Panc1 (cell line): ENCODE results near the gene LAMA1.

ENCODE experiments used
- POLR2AphosphoS5 ChIP-seq: IDR thresholded peaks from 2 replicates; pipeline ENCODE4 v1.6.1; 2012; ENCODE audit warnings: mild to moderate bottlenecking, low read depth, low read length, moderate library complexity
- TCF7L2 ChIP-seq: IDR thresholded peaks from 2 replicates; pipeline ENCODE4 v1.6.1; 2011; ENCODE audit warnings: mild to moderate bottlenecking, low read depth, low read length, inconsistent platforms
- TF ChIP-seq, protein P1 (sequence below): fragments of 450-650 bp; IDR thresholded peaks from 2 replicates; pipeline ENCODE4 v1.5.1; 2017; ENCODE audit warnings: mild to moderate bottlenecking
- TF ChIP-seq, protein P2 (sequence below), 2 experiments: IDR thresholded peaks; 2 replicates each; pipeline ENCODE4 v1.6.1; 2011 to 2012; ENCODE audit warnings: low read depth in 2 of 2, control low read depth in 1 of 2, low read length in 1 of 2, mild to moderate bottlenecking in 1 of 2, moderate library complexity in 1 of 2; ENCODE audit not compliant: insufficient read depth in 1 of 2

DNA sequence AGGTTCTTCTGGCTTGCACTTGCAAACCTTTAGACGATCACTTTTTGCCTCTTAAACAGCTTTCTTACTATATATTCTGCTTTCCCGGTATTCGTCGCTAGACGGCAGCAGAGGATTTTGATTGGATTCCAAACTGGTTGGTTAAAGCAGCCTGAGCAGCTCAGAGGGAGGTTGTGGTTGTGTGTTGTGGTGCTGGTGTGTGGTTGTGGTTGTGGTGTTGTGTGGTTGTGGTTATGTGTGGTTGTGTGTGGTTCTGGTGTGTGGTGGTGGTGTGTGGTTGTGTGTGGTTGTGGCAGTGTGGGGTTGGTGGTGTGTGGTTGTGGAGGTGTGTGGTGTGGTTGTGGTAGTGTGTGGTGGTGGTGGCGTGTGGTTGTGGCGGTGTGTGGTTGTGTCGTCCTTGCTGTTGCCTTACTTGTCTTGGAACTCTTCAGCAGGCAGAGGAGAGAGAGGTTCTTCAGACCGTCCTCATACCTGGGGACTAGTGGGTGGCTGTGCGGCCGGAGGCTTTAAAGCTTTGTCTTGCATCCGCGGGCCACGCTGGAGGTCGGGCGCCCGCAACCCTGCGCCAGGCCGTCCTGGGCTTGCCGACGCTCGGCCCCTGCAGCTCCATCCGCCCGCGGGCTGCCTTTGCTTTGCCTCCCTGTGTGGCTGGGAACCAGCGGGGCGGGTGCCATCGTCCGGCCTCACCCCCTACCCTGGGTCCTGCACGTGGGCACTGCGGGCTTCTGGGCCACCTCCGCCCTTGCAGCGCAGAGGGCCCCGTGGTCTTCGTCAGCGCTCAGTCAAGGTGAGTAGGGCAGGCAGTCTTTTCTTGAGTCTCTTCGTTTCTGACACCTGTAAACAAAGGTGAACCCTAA is 197.3 kb downstream of the LAMA1 start:
- TF ChIP-seq, protein P1, sequence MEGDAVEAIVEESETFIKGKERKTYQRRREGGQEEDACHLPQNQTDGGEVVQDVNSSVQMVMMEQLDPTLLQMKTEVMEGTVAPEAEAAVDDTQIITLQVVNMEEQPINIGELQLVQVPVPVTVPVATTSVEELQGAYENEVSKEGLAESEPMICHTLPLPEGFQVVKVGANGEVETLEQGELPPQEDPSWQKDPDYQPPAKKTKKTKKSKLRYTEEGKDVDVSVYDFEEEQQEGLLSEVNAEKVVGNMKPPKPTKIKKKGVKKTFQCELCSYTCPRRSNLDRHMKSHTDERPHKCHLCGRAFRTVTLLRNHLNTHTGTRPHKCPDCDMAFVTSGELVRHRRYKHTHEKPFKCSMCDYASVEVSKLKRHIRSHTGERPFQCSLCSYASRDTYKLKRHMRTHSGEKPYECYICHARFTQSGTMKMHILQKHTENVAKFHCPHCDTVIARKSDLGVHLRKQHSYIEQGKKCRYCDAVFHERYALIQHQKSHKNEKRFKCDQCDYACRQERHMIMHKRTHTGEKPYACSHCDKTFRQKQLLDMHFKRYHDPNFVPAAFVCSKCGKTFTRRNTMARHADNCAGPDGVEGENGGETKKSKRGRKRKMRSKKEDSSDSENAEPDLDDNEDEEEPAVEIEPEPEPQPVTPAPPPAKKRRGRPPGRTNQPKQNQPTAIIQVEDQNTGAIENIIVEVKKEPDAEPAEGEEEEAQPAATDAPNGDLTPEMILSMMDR, result peak; percentile 90
- TF ChIP-seq POLR2AphosphoS5 (no peak), TCF7L2 (no peak)
- TF ChIP-seq, protein P2, sequence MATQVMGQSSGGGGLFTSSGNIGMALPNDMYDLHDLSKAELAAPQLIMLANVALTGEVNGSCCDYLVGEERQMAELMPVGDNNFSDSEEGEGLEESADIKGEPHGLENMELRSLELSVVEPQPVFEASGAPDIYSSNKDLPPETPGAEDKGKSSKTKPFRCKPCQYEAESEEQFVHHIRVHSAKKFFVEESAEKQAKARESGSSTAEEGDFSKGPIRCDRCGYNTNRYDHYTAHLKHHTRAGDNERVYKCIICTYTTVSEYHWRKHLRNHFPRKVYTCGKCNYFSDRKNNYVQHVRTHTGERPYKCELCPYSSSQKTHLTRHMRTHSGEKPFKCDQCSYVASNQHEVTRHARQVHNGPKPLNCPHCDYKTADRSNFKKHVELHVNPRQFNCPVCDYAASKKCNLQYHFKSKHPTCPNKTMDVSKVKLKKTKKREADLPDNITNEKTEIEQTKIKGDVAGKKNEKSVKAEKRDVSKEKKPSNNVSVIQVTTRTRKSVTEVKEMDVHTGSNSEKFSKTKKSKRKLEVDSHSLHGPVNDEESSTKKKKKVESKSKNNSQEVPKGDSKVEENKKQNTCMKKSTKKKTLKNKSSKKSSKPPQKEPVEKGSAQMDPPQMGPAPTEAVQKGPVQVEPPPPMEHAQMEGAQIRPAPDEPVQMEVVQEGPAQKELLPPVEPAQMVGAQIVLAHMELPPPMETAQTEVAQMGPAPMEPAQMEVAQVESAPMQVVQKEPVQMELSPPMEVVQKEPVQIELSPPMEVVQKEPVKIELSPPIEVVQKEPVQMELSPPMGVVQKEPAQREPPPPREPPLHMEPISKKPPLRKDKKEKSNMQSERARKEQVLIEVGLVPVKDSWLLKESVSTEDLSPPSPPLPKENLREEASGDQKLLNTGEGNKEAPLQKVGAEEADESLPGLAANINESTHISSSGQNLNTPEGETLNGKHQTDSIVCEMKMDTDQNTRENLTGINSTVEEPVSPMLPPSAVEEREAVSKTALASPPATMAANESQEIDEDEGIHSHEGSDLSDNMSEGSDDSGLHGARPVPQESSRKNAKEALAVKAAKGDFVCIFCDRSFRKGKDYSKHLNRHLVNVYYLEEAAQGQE (IDR thresholded peaks at IDR 0.05; ENCODE audit: insufficient read depth in 1 of 2, low read depth in 2 of 2, low read length in 1 of 2), result no peak
